ENCODE measurements around the gene TP53RK.

The TP53RK gene

DNA sequence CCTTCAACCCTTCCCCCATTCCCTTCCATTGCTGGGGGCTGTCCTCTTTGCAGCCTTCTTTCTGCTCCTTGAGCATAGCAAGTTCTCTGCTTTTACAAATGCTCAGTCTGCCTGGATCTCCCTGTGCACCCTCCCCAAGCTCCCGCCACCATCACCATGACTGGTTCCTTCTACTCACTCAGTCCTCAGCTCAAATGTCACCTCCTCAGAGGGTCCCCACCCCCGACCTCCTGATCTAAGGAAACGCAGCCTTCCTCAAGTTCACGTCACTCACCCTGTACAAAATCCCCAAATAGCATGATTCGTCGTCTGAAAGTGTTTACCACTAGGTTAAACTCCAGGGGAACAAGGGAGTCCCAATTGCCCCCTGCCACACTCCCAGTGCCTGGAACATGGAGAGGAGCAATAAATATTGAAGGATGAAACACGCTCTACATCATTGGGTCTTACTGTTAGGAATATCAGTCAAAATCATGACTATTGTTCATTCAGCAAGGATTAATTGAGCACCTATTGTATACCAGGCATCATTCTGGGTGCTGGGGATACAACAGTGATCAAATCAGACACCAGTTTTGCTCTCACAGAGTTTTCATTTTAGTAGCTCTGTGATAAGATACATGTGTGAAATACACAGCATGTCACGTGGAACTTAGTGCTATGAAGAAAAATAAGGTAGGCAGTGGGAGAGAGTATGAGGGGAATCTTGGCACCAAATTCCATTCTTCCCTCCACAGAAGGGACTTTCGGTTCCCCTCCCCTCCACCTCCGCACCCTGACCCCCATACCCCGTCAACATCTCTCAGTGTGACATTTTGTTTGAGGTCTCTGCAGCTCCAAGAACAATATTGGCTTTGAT is 15.6 kb downstream of the TP53RK start:
- no peak for DNase-seq (ENCODE audit: low spot score)
- TF ChIP-seq, protein P1, sequence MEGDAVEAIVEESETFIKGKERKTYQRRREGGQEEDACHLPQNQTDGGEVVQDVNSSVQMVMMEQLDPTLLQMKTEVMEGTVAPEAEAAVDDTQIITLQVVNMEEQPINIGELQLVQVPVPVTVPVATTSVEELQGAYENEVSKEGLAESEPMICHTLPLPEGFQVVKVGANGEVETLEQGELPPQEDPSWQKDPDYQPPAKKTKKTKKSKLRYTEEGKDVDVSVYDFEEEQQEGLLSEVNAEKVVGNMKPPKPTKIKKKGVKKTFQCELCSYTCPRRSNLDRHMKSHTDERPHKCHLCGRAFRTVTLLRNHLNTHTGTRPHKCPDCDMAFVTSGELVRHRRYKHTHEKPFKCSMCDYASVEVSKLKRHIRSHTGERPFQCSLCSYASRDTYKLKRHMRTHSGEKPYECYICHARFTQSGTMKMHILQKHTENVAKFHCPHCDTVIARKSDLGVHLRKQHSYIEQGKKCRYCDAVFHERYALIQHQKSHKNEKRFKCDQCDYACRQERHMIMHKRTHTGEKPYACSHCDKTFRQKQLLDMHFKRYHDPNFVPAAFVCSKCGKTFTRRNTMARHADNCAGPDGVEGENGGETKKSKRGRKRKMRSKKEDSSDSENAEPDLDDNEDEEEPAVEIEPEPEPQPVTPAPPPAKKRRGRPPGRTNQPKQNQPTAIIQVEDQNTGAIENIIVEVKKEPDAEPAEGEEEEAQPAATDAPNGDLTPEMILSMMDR (IDR thresholded peaks at IDR 0.05; ENCODE audit: extremely low read depth, missing control alignments) = no peak

DNA sequence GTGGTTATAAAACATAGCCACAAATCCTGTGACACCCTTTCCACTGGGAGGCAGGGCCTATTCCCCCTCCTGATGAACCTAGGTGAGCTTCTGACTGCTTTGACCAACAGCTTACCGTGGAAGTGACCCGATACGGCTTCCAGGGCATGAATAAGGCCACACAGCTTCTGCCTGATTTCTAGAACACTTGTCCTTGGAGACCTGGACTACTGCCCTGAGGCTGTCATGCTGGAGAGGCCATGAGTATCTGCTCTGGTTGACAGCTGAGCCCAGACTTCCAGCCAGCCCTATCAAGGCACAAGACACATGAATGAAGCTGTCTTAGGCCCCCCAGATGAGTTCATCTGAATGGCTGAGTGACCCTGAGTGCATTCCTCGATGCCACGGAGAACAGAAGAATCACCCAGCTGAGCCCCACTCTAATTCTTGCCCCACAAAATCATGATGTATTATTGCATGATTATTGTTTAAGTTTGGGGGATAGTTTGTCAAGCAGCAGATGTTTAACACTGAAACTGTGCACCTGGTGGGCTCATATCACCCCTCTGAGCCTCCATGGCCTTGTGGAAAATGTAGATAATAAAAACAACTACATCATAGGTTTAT is 16.6 kb downstream of the TP53RK start:
- TF ChIP-seq, protein P1 (IDR thresholded peaks at IDR 0.05; ENCODE audit: extremely low read depth, missing control alignments) = no peak
- no peak for DNase-seq (ENCODE audit: low spot score)

DNA sequence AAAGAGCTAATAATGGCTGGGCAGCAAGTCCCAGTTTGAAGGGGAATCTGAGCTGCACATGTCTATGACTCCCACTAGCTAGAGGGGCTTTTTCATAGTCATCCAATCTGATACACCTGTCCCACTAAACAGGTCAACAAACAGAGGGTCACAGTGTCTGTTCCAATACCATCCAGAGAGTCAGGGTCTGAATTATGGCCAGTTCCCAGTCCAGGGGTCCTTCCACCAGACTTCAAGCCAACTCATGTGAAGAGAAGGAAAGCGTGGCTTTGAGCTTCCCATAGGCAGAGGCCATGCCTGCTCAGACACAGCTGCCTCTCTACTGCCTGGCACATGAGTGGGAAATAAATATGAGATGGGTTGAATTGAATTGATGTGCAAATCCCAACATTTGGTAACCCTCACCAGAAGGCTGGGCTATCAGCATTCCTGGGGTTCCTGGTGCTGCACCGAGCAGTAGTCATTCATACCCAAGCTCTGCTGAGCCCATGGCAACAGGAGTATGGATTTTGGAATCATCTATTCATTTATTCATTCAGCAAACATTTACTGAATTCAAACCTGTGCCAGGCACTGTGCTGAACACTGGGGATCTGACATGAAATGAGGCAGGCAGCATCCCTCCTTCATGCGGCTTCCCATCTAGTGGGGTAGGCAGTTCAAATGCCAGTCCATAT is 17.2 kb downstream of the TP53RK start:
- TF ChIP-seq, protein P1 (IDR thresholded peaks at IDR 0.05; ENCODE audit: extremely low read depth, missing control alignments) = no peak
- DNase-seq (ENCODE audit: low spot score) = no peak

DNA sequence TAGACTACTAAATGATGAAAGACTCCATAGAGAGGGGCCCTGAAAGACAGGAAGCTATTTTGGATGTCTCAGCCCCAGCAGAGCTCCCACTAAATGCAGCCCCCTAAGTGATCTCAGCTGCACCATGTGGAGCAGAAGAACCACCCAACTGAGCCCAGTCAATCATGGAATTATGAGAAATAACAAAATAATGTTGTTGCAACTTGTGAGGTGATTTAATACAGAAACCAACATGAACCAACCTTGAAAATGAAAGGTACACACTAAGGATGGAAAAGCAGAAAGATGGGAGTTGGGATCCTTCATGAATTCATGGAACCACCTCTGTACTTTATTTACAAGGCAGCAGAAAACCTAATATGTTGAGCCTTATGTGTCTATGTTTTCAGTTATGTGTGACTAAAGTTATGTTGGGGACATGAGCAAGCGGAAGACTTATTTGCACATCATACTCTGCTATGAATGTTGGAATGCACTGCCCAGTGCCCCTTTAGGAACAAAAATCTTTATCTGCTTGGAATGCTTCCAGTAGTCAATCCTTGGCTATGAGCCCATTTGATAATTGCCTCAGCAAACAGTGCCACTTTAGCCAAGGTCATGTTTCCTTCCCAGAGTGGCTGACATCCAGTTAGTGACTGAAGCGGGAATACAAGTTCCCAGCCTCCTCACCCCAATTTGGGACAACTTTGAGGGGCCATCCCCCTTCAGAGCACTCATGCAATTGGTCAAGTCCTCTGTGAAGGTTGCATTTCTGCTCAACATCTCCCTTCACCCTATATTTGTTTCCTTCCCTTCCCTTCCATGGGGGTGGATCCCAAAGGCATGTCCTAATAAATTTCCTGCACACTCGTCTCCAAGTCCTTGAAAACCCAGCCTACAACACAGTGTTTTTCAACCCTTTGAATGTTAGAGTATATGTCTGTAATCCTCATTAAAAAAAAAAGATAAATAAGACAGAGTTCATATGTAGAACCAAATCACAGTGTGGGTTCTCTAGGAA is 18.4 kb downstream of the TP53RK start:
- TF ChIP-seq, protein P1 (IDR thresholded peaks at IDR 0.05; ENCODE audit: extremely low read depth, missing control alignments) = no peak
- DNase-seq (ENCODE audit: low spot score) = no peak

DNA sequence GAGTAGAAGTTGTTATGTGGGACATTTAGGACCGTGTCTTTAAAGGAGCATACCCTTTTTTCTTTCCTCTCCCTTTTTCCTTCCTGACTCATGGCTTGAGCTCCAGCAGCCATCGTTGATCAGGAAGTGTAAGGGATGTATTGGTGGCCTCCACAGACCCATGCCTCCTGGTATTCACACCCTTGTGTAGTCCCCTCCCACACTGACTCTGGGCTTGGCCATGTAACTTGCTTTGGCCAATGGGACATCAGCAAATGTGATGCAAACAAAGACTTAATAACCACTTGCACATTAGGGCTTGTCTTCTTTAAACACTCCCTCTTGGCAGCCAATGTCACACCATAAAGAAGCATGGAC is 19.0 kb downstream of the TP53RK start:
- TF ChIP-seq, protein P1 (IDR thresholded peaks at IDR 0.05; ENCODE audit: extremely low read depth, missing control alignments) = no peak
- DNase-seq (ENCODE audit: low spot score) = no peak

DNA sequence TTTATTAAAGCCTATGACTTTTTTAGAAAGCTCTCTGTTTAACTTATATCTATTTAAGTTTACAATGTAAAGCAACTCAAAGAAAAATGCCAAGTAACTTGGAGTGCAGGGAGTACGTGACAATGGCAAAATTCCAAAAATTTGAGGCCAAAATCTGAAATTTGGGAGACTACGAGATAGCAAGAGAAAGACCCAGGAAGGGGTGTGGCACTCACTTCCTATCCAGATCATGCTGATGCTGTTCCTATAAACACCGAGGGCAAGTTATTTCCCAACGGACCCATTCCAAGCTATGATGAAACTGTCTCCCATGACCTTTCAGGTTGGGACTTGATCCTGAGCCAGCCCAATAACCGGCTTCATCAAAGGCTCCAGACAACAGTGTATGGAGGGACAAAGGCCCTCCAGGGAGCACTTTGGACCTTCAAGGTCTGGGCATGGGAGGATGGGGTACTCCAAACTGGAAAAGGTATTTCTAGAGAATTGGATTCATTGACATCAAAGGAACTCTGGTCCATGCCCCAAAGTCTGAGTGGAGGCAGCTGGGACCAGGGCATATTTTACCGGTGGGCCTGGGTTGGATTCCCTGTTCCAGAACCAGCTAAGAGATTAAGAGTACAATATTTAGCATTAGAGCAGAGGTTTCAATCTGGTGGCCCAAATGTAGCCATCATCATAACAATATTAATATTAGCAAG is 22.3 kb downstream of the TP53RK start:
- no peak for DNase-seq (ENCODE audit: low spot score)
- TF ChIP-seq, protein P1 (IDR thresholded peaks at IDR 0.05; ENCODE audit: extremely low read depth, missing control alignments) = no peak
